HepG2 (cell line): ENCODE data around the gene ENDOG. TPM values are rescaled to one million over a fixed set of nuclear protein-coding genes. Genes with fewer than 3 reads are reported as not detected.

Source experiments
- AGO2 ChIP-seq: fragments of 200-400 bp; formaldehyde crosslinking; optimal IDR thresholded peaks from 2 replicates; pipeline ENCODE3; 2017; ENCODE audit warnings: mild to moderate bottlenecking, low read depth, low read length, moderate library complexity
- BORCS8-MEF2B ChIP-seq: sonication (generic); formaldehyde crosslinking; IDR thresholded peaks from 2 replicates; pipeline ENCODE4 v1.8.0; 2022; ENCODE audit warnings: mild to moderate bottlenecking, missing genetic modification reagents
- BRD4 ChIP-seq: sonication (generic); formaldehyde crosslinking; IDR thresholded peaks from 2 replicates; pipeline ENCODE4 v1.4.0; 2020; ENCODE audit warnings: missing genetic modification reagents
- ETV6 ChIP-seq: sonication (generic); formaldehyde crosslinking; conservative IDR thresholded peaks from 2 replicates; pipeline ENCODE4 v1.4.0; 2020; ENCODE audit warnings: missing genetic modification reagents
- FOXO4 ChIP-seq: sonication (generic); formaldehyde crosslinking; conservative IDR thresholded peaks from 2 replicates; pipeline ENCODE4 v1.8.1; 2023; ENCODE audit warnings: missing genetic modification reagents
- LBX2 ChIP-seq: sonication (generic); formaldehyde crosslinking; IDR thresholded peaks from 2 replicates; pipeline ENCODE4 v1.5.0; 2020; ENCODE audit warnings: missing genetic modification reagents, mild to moderate bottlenecking, borderline replicate concordance
- NCOR1 ChIP-seq: fragments of 200-600 bp; sonication (generic); IDR thresholded peaks from 2 replicates; pipeline ENCODE4 v1.7.0; 2017; ENCODE audit warnings: antibody characterized with exemption, low read length, borderline replicate concordance
- NFE2L2 ChIP-seq: fragments of 150-350 bp; IDR thresholded peaks from 2 replicates; pipeline ENCODE4 v1.6.1; 2014; ENCODE audit warnings: low read length
- NR2F2 ChIP-seq: IDR thresholded peaks from 2 replicates; pipeline ENCODE4 v1.6.1; 2012; ENCODE audit warnings: low read depth, inconsistent platforms, borderline replicate concordance
- RFX5 ChIP-seq: IDR thresholded peaks from 2 replicates; pipeline ENCODE4 v1.6.1; 2011; ENCODE audit warnings: low read depth, low read length, improper control_type of control experiment
- SRSF1 ChIP-seq: fragments of 200-400 bp; formaldehyde crosslinking; optimal IDR thresholded peaks from 2 replicates; pipeline ENCODE3; 2017; ENCODE audit warnings: mild to moderate bottlenecking, low read depth, low read length, moderate library complexity
- TCF7L2 ChIP-seq: IDR thresholded peaks from 2 replicates; pipeline ENCODE4 v1.6.1; 2011; ENCODE audit warnings: mild to moderate bottlenecking, low read depth, low read length, moderate library complexity
- TOPORS ChIP-seq: sonication (generic); formaldehyde crosslinking; IDR thresholded peaks from 2 replicates; pipeline ENCODE4 v1.8.0; 2023; ENCODE audit warnings: mild to moderate bottlenecking, missing genetic modification reagents
- YY1 ChIP-seq: IDR thresholded peaks from 2 replicates; pipeline ENCODE4 v1.6.1; 2011; ENCODE audit warnings: low read length, low read depth, moderate library complexity, mild to moderate bottlenecking; ENCODE audit not compliant: insufficient read depth, insufficient replicate concordance
- ZKSCAN1 ChIP-seq: fragments of 150-350 bp; IDR thresholded peaks from 2 replicates; pipeline ENCODE4 v1.6.1; 2014; ENCODE audit warnings: low read length
- ZNF10 ChIP-seq: sonication (generic); formaldehyde crosslinking; IDR thresholded peaks from 2 replicates; pipeline ENCODE4 v1.4.0; 2020; ENCODE audit warnings: mild to moderate bottlenecking, low read depth, missing genetic modification reagents, borderline replicate concordance
- ZNF205 ChIP-seq: IDR thresholded peaks from 2 replicates; pipeline ENCODE4 v1.6.1; 2018; ENCODE audit warnings: missing biosample characterization, missing genetic modification reagents
- ZNF253 ChIP-seq: sonication (generic); formaldehyde crosslinking; IDR thresholded peaks from 2 replicates; pipeline ENCODE4 v1.8.0; 2022; ENCODE audit warnings: mild to moderate bottlenecking, missing genetic modification reagents, borderline replicate concordance
- ZNF496 ChIP-seq: sonication (generic); formaldehyde crosslinking; IDR thresholded peaks from 2 replicates; pipeline ENCODE4 v1.8.1; 2023; ENCODE audit warnings: mild to moderate bottlenecking, moderate library complexity, missing genetic modification reagents; ENCODE audit not compliant: insufficient replicate concordance
- ZNF577 ChIP-seq: sonication (generic); formaldehyde crosslinking; IDR thresholded peaks from 2 replicates; pipeline ENCODE4 v1.4.0; 2020; ENCODE audit warnings: mild to moderate bottlenecking, low read depth, missing genetic modification reagents, borderline replicate concordance
- ZNF800 ChIP-seq: sonication (generic); formaldehyde crosslinking; IDR thresholded peaks from 2 replicates; pipeline ENCODE4 v1.4.0; 2020; ENCODE audit warnings: missing genetic modification reagents
- polyA plus RNA-seq, 8 experiments: library from polyadenylated mRNA; depleted of rRNA in 3 of 8; stranded (reverse) in 7 of 8; unstranded in 1 of 8; fragments of >200 nt; fragmentation: Illumina TruSeq in 4 of 8; extraction: Trizol in 4 of 8; gene quantifications; 2 replicates each; pipeline versions ENCODE4 v1.2.1 to v1.2.3, GENCODE V29; 2011 to 2016; ENCODE audit warnings: low read depth in 4 of 8, missing spikeins in 1 of 8, mixed read lengths in 1 of 8; ENCODE audit not compliant: insufficient read depth in 1 of 8
- total RNA-seq, 5 experiments: library from RNA; depleted of rRNA; stranded (reverse); fragments of >200 nt; fragmentation: Illumina TruSeq; extraction: Trizol; gene quantifications; 2 replicates each; pipeline ENCODE4 v1.2.3, GENCODE V29; 2016; ENCODE audit warnings: low read depth in 1 of 5
- TF ChIP-seq, protein P1 (sequence below): sonication (generic); formaldehyde crosslinking; conservative IDR thresholded peaks from 2 replicates; pipeline ENCODE4 v1.4.0; 2020; ENCODE audit warnings: missing genetic modification reagents
- TF ChIP-seq, protein P2 (sequence below): sonication (generic); formaldehyde crosslinking; IDR thresholded peaks from 2 replicates; pipeline ENCODE4 v1.5.0; 2020; ENCODE audit warnings: mild to moderate bottlenecking, low read depth, missing genetic modification reagents, borderline replicate concordance
- TF ChIP-seq, protein P3 (sequence below): sonication (generic); formaldehyde crosslinking; conservative IDR thresholded peaks from 2 replicates; pipeline ENCODE4 v1.8.0; 2022; ENCODE audit warnings: missing genetic modification reagents

ENDOG gene
- total and polyA plus RNA-seq, 2 of the 13 experiments (the other 11 are each of a cell fraction or from before 2014, with no cell fraction given), result 26.3 to 28.8 TPM

- TF ChIP-seq ZNF253 (no peak), ETV6 (CRISPR knock-in tag) (no peak), ZKSCAN1 (no peak), NR2F2 (no peak), FOXO4 (CRISPR knock-in tag) (no peak), SRSF1 (no peak), NFE2L2 (no peak), ZNF205 (CRISPR knock-in tag) (no peak), BRD4 (CRISPR knock-in tag) (no peak), ZNF10 (CRISPR knock-in tag) (no peak), ZNF577 (CRISPR knock-in tag) (no peak), RFX5 (no peak), TOPORS (CRISPR knock-in tag) (no peak), NCOR1 (no peak), AGO2 (no peak), ZNF496 (no peak), TCF7L2 (no peak), LBX2 (no peak), YY1 (peak; percentile 66), ZNF800 (CRISPR knock-in tag) (no peak), BORCS8-MEF2B (CRISPR knock-in tag) (peak; percentile 52; the same call in 1 of the 2 replicates)
- TF ChIP-seq, protein P1, sequence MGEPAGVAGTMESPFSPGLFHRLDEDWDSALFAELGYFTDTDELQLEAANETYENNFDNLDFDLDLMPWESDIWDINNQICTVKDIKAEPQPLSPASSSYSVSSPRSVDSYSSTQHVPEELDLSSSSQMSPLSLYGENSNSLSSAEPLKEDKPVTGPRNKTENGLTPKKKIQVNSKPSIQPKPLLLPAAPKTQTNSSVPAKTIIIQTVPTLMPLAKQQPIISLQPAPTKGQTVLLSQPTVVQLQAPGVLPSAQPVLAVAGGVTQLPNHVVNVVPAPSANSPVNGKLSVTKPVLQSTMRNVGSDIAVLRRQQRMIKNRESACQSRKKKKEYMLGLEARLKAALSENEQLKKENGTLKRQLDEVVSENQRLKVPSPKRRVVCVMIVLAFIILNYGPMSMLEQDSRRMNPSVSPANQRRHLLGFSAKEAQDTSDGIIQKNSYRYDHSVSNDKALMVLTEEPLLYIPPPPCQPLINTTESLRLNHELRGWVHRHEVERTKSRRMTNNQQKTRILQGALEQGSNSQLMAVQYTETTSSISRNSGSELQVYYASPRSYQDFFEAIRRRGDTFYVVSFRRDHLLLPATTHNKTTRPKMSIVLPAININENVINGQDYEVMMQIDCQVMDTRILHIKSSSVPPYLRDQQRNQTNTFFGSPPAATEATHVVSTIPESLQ (CRISPR knock-in tag), result no peak
- TF ChIP-seq, protein P2, sequence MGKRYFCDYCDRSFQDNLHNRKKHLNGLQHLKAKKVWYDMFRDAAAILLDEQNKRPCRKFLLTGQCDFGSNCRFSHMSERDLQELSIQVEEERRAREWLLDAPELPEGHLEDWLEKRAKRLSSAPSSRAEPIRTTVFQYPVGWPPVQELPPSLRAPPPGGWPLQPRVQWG (CRISPR knock-in tag), result no peak
- TF ChIP-seq, protein P3, sequence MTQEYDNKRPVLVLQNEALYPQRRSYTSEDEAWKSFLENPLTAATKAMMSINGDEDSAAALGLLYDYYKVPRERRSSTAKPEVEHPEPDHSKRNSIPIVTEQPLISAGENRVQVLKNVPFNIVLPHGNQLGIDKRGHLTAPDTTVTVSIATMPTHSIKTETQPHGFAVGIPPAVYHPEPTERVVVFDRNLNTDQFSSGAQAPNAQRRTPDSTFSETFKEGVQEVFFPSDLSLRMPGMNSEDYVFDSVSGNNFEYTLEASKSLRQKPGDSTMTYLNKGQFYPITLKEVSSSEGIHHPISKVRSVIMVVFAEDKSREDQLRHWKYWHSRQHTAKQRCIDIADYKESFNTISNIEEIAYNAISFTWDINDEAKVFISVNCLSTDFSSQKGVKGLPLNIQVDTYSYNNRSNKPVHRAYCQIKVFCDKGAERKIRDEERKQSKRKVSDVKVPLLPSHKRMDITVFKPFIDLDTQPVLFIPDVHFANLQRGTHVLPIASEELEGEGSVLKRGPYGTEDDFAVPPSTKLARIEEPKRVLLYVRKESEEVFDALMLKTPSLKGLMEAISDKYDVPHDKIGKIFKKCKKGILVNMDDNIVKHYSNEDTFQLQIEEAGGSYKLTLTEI (CRISPR knock-in tag), result no peak
These were observed 45.3 kb downstream of the ENDOG start (continued) for GRCh38 chr9:128863647-128864046.
